GM03348 (cell line): ENCODE measurements around the gene TGFBRAP1.
"Not testable (repeated sequence)": the region's sequence is repeated elsewhere in the genome, so short reads cannot be mapped to it uniquely, and the experiment has no call there.

Experiments used
- DNase-seq: peaks from one replicate; pipeline ENCODE4 v3.0.0; 2012; ENCODE audit warnings: low spot score

Gene TGFBRAP1

GRCh38 chr2:105344704-105345345 lies 15.3 kb upstream of the TGFBRAP1 start:
- peak; percentile 43 for DNase-seq

GRCh38 chr2:105339414-105339813 lies 9.9 kb upstream of the TGFBRAP1 start:
- DNase-seq = no peak

- no peak for DNase-seq
Measured at GRCh38 chr2:105338020-105338385, 8.5 kb upstream of the TGFBRAP1 start.

- peak; percentile 90 for DNase-seq
Measured at GRCh38 chr2:105337122-105338019, 7.8 kb upstream of the TGFBRAP1 start, which contains the start of gene C2orf49. Gene C2orf49 (plus strand): TSS chr2:105337540. CDS start chr2:105337588, 48 bp downstream.

- no peak for DNase-seq
Measured at GRCh38 chr2:105336786-105337121, 7.2 kb upstream of the TGFBRAP1 start.

- no peak for DNase-seq
Measured at GRCh38 chr2:105335469-105335868, 5.9 kb upstream of the TGFBRAP1 start.

- no peak for DNase-seq
Measured at GRCh38 chr2:105334211-105334610, 4.7 kb upstream of the TGFBRAP1 start.

- DNase-seq = no peak
Measured at GRCh38 chr2:105330681-105331375, 1.3 kb upstream of the TGFBRAP1 start.

GRCh38 chr2:105329197-105329554 lies 359 bp downstream of the TGFBRAP1 start:
- DNase-seq = peak; percentile 24

- no peak for DNase-seq
Measured at GRCh38 chr2:105328281-105329196, 996 bp downstream of the TGFBRAP1 start.

GRCh38 chr2:105327690-105328089 lies 1.8 kb downstream of the TGFBRAP1 start:
- no peak for DNase-seq

- DNase-seq = not testable (repeated sequence)
Measured at GRCh38 chr2:105327271-105327670, 2.3 kb downstream of the TGFBRAP1 start.

- peak; percentile 55 for DNase-seq
Measured at GRCh38 chr2:105325389-105325963, 4.1 kb downstream of the TGFBRAP1 start.

GRCh38 chr2:105324732-105325131 lies 4.8 kb downstream of the TGFBRAP1 start:
- DNase-seq = peak; percentile 58

- no peak for DNase-seq
Measured at GRCh38 chr2:105324101-105324500, 5.4 kb downstream of the TGFBRAP1 start.

- no peak for DNase-seq
Measured at GRCh38 chr2:105323111-105323510, 6.4 kb downstream of the TGFBRAP1 start.

- no peak for DNase-seq
Measured at GRCh38 chr2:105321875-105322646, 7.5 kb downstream of the TGFBRAP1 start.

GRCh38 chr2:105320651-105321215 lies 8.8 kb downstream of the TGFBRAP1 start:
- no peak for DNase-seq

GRCh38 chr2:105317937-105318336 lies 11.6 kb downstream of the TGFBRAP1 start:
- DNase-seq = no peak

GRCh38 chr2:105315314-105315713 lies 14.2 kb downstream of the TGFBRAP1 start:
- DNase-seq = no peak
